Measurements from ENCODE around the gene PTPRN2. TPM values are rescaled to one million over a fixed set of nuclear protein-coding genes. Genes with fewer than 3 reads are reported as not detected.

PTPRN2 gene
- polyA plus RNA-seq, 1 of the 3 experiments (the other 2 are of a cell fraction): 4.0 TPM

DNA sequence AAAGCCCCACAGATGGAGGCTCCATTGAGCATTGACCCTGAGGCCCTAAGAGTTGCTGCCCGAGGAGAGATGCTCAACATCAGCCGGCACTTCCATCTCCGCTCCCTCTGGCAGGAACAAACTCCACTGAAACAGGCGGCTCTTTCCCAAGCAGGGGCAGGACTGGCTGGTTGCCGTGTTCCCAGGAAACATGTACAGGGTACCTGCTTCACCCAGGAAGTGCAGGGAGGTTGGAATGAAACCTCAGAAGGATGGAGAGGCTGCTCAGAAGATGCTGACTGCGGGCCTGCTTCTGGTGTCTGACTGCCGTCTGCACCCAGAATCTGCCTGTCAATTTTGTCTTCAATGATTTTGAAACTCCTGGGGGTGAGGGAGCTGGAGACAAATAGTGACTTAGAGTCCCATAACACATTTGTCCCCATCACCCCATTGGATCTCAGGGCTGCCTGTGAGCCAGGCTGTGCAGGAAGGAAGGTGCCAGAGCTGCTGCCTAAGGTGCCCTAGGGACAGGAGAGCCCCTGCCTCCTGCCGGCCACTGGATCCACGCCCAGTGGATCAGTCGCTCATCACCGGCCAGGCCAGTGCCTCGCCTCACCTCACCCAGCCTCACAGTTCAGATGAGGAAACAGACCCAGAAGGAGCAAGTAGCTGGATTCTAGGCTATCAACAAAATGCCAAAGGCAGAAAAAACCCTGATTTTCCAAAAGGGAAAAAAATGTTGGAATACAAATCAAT is 237.3 kb downstream of the PTPRN2 start:
- Histone ChIP-seq H3K9me2 (no peaks in the 10 kb centered on the region), H2AFZ (ENCODE audit: low read depth) (no peak overlapping the region), H3K79me2 (ENCODE audit: insufficient read depth) (no peaks in the 10 kb centered on the region), H3K9me3 (0 out of 2 replicates have a peak, but pooled peaks cover 3% of the 10 kb centered on the region), H3K4me2 (no peak overlapping the region), H4K20me1 (ENCODE audit: insufficient read depth) (no peaks in the 10 kb centered on the region), H3K9ac (no peak overlapping the region), H3K36me3 (replicated peaks in 1 of 2; ENCODE audit: control insufficient read depth in 1 of 2, insufficient read depth in 2 of 2, low read length in 1 of 2) (no peaks in the 10 kb centered on the region), H3K4me3 (ENCODE audit: low read depth in 2 of 2, low read length in 1 of 2) (no peak overlapping the region), H3K4me1 (ENCODE audit: control insufficient read depth in 1 of 2, insufficient read depth in 2 of 2, low read depth in 1 of 2, low read length in 1 of 2) (peaks cover 0 to 10% of the 10 kb centered on the region in 2 experiments; a peak in 1 of 4 replicates), H3K27ac (ENCODE audit: low read depth in 2 of 2, low read length in 1 of 2) (no peak overlapping the region), H3F3A (replicated peaks; ENCODE audit: insufficient read depth) (no peaks in the 10 kb centered on the region), H3K27me3 (ENCODE audit: insufficient read depth) (no peaks in the 10 kb centered on the region)
- CTCF ChIA-PET: no interaction called here
- POLR2A ChIA-PET: interaction anchor here (0.8 kb wide), 1 partner anchor 16 kb away, joined by 5 read pairs; no protein-coding TSS in a partner anchor
- no peak for DNase-seq
- WGBS (ENCODE audit: low lambda C conversion rate): 51% methylated on average over 12 of the region's 12 CpGs
- TF ChIP-seq JUND (IDR thresholded peaks at IDR 0.05) (no peak), SMC3 (IDR thresholded peaks at IDR 0.05; ENCODE audit: low read depth, low read length) (no peak), MEF2A (IDR thresholded peaks at IDR 0.05; ENCODE audit: borderline replicate concordance, low read depth) (no peak), SIN3A (IDR thresholded peaks at IDR 0.05; ENCODE audit: borderline replicate concordance, low read depth, low read length) (no peak), NFIC (IDR thresholded peaks at IDR 0.05; ENCODE audit: borderline replicate concordance) (no peak), ELF1 (IDR thresholded peaks at IDR 0.05) (no peak), FOXM1 (IDR thresholded peaks at IDR 0.05; ENCODE audit: low read depth) (no peak), EZH2phosphoT487 (IDR thresholded peaks at IDR 0.05; ENCODE audit: borderline replicate concordance, low read depth) (no peak), RAD21 (IDR thresholded peaks at IDR 0.05; ENCODE audit: low read length) (no peak), EP300 (IDR thresholded peaks at IDR 0.05; ENCODE audit: borderline replicate concordance in 1 of 2, low read depth in 1 of 2, low read length in 1 of 2) (no peak), FOSL2 (IDR thresholded peaks at IDR 0.05; ENCODE audit: borderline replicate concordance, low read depth) (no peak), POLR2AphosphoS5 (IDR thresholded peaks at IDR 0.05; ENCODE audit: low read depth, low read length) (no peak)
- TF ChIP-seq, protein P1, sequence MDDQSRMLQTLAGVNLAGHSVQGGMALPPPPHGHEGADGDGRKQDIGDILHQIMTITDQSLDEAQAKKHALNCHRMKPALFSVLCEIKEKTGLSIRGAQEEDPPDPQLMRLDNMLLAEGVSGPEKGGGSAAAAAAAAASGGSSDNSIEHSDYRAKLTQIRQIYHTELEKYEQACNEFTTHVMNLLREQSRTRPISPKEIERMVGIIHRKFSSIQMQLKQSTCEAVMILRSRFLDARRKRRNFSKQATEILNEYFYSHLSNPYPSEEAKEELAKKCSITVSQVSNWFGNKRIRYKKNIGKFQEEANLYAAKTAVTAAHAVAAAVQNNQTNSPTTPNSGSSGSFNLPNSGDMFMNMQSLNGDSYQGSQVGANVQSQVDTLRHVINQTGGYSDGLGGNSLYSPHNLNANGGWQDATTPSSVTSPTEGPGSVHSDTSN (IDR thresholded peaks at IDR 0.05): no peak
- TF ChIP-seq, protein P2, sequence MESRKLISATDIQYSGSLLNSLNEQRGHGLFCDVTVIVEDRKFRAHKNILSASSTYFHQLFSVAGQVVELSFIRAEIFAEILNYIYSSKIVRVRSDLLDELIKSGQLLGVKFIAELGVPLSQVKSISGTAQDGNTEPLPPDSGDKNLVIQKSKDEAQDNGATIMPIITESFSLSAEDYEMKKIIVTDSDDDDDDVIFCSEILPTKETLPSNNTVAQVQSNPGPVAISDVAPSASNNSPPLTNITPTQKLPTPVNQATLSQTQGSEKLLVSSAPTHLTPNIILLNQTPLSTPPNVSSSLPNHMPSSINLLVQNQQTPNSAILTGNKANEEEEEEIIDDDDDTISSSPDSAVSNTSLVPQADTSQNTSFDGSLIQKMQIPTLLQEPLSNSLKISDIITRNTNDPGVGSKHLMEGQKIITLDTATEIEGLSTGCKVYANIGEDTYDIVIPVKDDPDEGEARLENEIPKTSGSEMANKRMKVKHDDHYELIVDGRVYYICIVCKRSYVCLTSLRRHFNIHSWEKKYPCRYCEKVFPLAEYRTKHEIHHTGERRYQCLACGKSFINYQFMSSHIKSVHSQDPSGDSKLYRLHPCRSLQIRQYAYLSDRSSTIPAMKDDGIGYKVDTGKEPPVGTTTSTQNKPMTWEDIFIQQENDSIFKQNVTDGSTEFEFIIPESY (IDR thresholded peaks at IDR 0.05; ENCODE audit: borderline replicate concordance, low read depth): no peak
- TF ChIP-seq, protein P3, sequence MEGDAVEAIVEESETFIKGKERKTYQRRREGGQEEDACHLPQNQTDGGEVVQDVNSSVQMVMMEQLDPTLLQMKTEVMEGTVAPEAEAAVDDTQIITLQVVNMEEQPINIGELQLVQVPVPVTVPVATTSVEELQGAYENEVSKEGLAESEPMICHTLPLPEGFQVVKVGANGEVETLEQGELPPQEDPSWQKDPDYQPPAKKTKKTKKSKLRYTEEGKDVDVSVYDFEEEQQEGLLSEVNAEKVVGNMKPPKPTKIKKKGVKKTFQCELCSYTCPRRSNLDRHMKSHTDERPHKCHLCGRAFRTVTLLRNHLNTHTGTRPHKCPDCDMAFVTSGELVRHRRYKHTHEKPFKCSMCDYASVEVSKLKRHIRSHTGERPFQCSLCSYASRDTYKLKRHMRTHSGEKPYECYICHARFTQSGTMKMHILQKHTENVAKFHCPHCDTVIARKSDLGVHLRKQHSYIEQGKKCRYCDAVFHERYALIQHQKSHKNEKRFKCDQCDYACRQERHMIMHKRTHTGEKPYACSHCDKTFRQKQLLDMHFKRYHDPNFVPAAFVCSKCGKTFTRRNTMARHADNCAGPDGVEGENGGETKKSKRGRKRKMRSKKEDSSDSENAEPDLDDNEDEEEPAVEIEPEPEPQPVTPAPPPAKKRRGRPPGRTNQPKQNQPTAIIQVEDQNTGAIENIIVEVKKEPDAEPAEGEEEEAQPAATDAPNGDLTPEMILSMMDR (IDR thresholded peaks at IDR 0.05): no peak
